H1 (cell line): ENCODE measurements around the gene SLC13A2. TPM values are rescaled to one million over a fixed set of nuclear protein-coding genes. Genes with fewer than 3 reads are reported as not detected.

ENCODE experiments used
- CTCF ChIA-PET: fragments of 300-600 bp; sonication (Branson Sonifier 250); formaldehyde crosslinking; loops from one replicate; lab custom pipeline; 2021; ENCODE audit not compliant: partially characterized antibody; lab: Charles Lee
- POLR2A ChIA-PET: fragments of 300-600 bp; sonication (Branson Sonifier 250); formaldehyde crosslinking; loops from one replicate; lab custom pipeline; 2021; ENCODE audit warnings: inconsistent platforms; ENCODE audit not compliant: partially characterized antibody; lab: Charles Lee
- DNase-seq, 2 experiments: peaks; one replicate each; pipeline versions ENCODE4 v3.0.0 to v3.0.0-alpha.2; 2010 to 2022; ENCODE audit warnings: low spot score in 2 of 2, low read depth in 1 of 2, mixed read lengths in 1 of 2
- FAIRE-seq: peaks from 2 replicates; lab custom pipeline; 2011; peaks lifted over from hg19 to GRCh38; lab: Jason Lieb, UNC
- H2AFZ ChIP-seq: 2 replicates; pipeline ENCODE4 v1.8.1; 2012; ENCODE audit warnings: low read length, inconsistent platforms
- H2AK5ac ChIP-seq: 2 replicates; pipeline ENCODE4 v1.6.1; 2013; ENCODE audit warnings: low read depth, low read length
- H2BK120ac ChIP-seq: replicated peaks from 2 replicates; pipeline ENCODE3; 2013; ENCODE audit warnings: low read depth, low read length, inconsistent platforms
- H2BK12ac ChIP-seq: 2 replicates; pipeline ENCODE4 v1.6.1; 2013; ENCODE audit warnings: low read depth, low read length
- H2BK15ac ChIP-seq: 2 replicates; pipeline ENCODE4 v1.6.1; 2013; ENCODE audit warnings: low read length
- H2BK20ac ChIP-seq: 2 replicates; pipeline ENCODE4 v1.6.1; 2013; ENCODE audit warnings: low read length
- H2BK5ac ChIP-seq: 2 replicates; pipeline ENCODE4 v1.6.1; 2013; ENCODE audit warnings: low read depth, low read length
- H3K14ac ChIP-seq: 2 replicates; pipeline ENCODE4 v1.6.1; 2013; ENCODE audit warnings: inconsistent platforms; ENCODE audit not compliant: insufficient read length
- H3K18ac ChIP-seq: 2 replicates; pipeline ENCODE4 v1.6.1; 2013; ENCODE audit warnings: low read length; ENCODE audit errors: extremely low read depth
- H3K23ac ChIP-seq: 2 replicates; pipeline ENCODE4 v1.6.1; 2013; ENCODE audit warnings: inconsistent platforms; ENCODE audit not compliant: insufficient read length
- H3K23me2 ChIP-seq: 2 replicates; pipeline ENCODE4 v1.6.1; 2013; ENCODE audit warnings: low read depth, low read length
- H3K27ac ChIP-seq: 2 replicates; pipeline ENCODE4 v1.6.1; 2011; ENCODE audit warnings: low read depth, low read length, inconsistent platforms
- H3K27me3 ChIP-seq, 4 experiments: replicated peaks in 1 of 4; 1 replicate in 1 of 4; 2 replicates in 3 of 4; pipeline versions ENCODE4 v1.6.1 to v1.8.1; 2011 to 2013; ENCODE audit warnings: low read length in 3 of 4, mild to moderate bottlenecking in 3 of 4, inconsistent platforms in 2 of 4, mixed read lengths in 2 of 4, moderate library complexity in 1 of 4; ENCODE audit not compliant: control insufficient read depth in 3 of 4, insufficient read depth in 3 of 4; ENCODE audit errors: extremely low read depth in 1 of 4
- H3K36me3 ChIP-seq, 4 experiments: 2 replicates each; pipeline versions ENCODE4 v1.6.1 to v1.8.1; 2011 to 2013; ENCODE audit warnings: mild to moderate bottlenecking in 4 of 4, low read length in 3 of 4, moderate library complexity in 2 of 4, control low read depth in 1 of 4, inconsistent platforms in 1 of 4; ENCODE audit not compliant: insufficient read depth in 4 of 4, control insufficient read depth in 2 of 4
- H3K4ac ChIP-seq: replicated peaks from 2 replicates; pipeline ENCODE3; 2013; ENCODE audit warnings: low read length, low read depth, mixed read lengths, inconsistent platforms; ENCODE audit not compliant: insufficient read length
- H3K4me1 ChIP-seq, 4 experiments: replicated peaks in 1 of 4; 1 replicate in 1 of 4; 2 replicates in 3 of 4; pipeline versions ENCODE4 v1.6.1 to v1.8.1; 2011 to 2013; ENCODE audit warnings: low read length in 3 of 4, inconsistent platforms in 2 of 4, mixed read lengths in 1 of 4; ENCODE audit not compliant: insufficient read depth in 4 of 4, control insufficient read depth in 3 of 4
- H3K4me2 ChIP-seq, 2 experiments: 2 replicates each; pipeline versions ENCODE4 v1.6.1 to v1.8.1; 2011 to 2013; ENCODE audit warnings: low read depth in 2 of 2, low read length in 2 of 2, control low read depth in 1 of 2, inconsistent platforms in 1 of 2, mild to moderate bottlenecking in 1 of 2; ENCODE audit not compliant: insufficient read depth in 1 of 2
- H3K4me3 ChIP-seq, 4 experiments: fragments of 200-600, 300-600 bp in 1 of 4; sonication (generic), shearing (Covaris generic), sonication (Bioruptor Twin) in 1 of 4; 2 replicates each; pipeline versions ENCODE4 v1.5.1 to v1.8.1; 2011 to 2016; ENCODE audit warnings: low read length in 4 of 4, low read depth in 3 of 4, control low read depth in 2 of 4, inconsistent platforms in 2 of 4, mild to moderate bottlenecking in 2 of 4, mixed read lengths in 1 of 4, moderate library complexity in 1 of 4; ENCODE audit not compliant: insufficient read depth in 2 of 4; ENCODE audit errors: extremely low read depth in 1 of 4
- H3K56ac ChIP-seq: replicated peaks from 2 replicates; pipeline ENCODE3; 2013; ENCODE audit warnings: low read depth, mild to moderate bottlenecking, mixed read lengths, low read length, inconsistent platforms; ENCODE audit not compliant: insufficient read length
- H3K79me1 ChIP-seq: 2 replicates; pipeline ENCODE4 v1.6.1; 2013; ENCODE audit warnings: low read depth, low read length, control low read depth
- H3K79me2 ChIP-seq, 2 experiments: 2 replicates each; pipeline versions ENCODE4 v1.6.1 to v1.8.1; 2012 to 2013; ENCODE audit warnings: low read length in 2 of 2, mild to moderate bottlenecking in 2 of 2, inconsistent platforms in 1 of 2; ENCODE audit not compliant: insufficient read depth in 2 of 2, control insufficient read depth in 1 of 2
- H3K9ac ChIP-seq, 4 experiments: replicated peaks in 1 of 4; 1 replicate in 1 of 4; 2 replicates in 3 of 4; pipeline versions ENCODE4 v1.6.1 to v1.8.1; 2011 to 2013; ENCODE audit warnings: low read depth in 3 of 4, low read length in 3 of 4, control low read depth in 2 of 4, mild to moderate bottlenecking in 2 of 4, moderate library complexity in 2 of 4, inconsistent platforms in 1 of 4; ENCODE audit errors: extremely low read depth in 1 of 4
- H3K9me3 ChIP-seq, 2 experiments: 2 replicates each; pipeline versions ENCODE4 v1.6.1 to v1.8.1; 2012 to 2013; ENCODE audit warnings: mild to moderate bottlenecking in 2 of 2, moderate library complexity in 2 of 2, control low read depth in 1 of 2, inconsistent platforms in 1 of 2, low read depth in 1 of 2, low read length in 1 of 2, mixed read lengths in 1 of 2; ENCODE audit not compliant: insufficient read depth in 2 of 2
- H4K20me1 ChIP-seq, 2 experiments: replicated peaks in 1 of 2; 2 replicates each; pipeline versions ENCODE3 to v1.8.1; 2011 to 2013; ENCODE audit warnings: inconsistent platforms in 2 of 2, low read length in 2 of 2, mild to moderate bottlenecking in 1 of 2; ENCODE audit not compliant: insufficient read depth in 2 of 2, control insufficient read depth in 1 of 2
- H4K5ac ChIP-seq: 2 replicates; pipeline ENCODE4 v1.6.1; 2013; ENCODE audit warnings: low read length, low read depth, mixed read lengths, inconsistent platforms; ENCODE audit not compliant: insufficient read length
- H4K8ac ChIP-seq: 2 replicates; pipeline ENCODE4 v1.8.0; 2013; ENCODE audit warnings: mild to moderate bottlenecking, moderate library complexity, low read length, inconsistent platforms; ENCODE audit not compliant: insufficient read depth; ENCODE audit errors: extremely low read depth
- H4K91ac ChIP-seq: replicated peaks from 2 replicates; pipeline ENCODE3; 2013; ENCODE audit warnings: low read length, mixed read lengths, inconsistent platforms; ENCODE audit not compliant: insufficient read length
- BRCA1 ChIP-seq: IDR thresholded peaks from 2 replicates; pipeline ENCODE4 v1.6.1; 2012; ENCODE audit warnings: low read depth, low read length, improper control_type of control experiment
- CBX5 ChIP-seq: fragments of 300-800, 300-1000 bp; sonication (generic); IDR thresholded peaks from 2 replicates; pipeline ENCODE4 v1.7.1; 2016; ENCODE audit warnings: antibody characterized with exemption, low read length, low read depth
- EZH2 ChIP-seq: fragments of 200-600 bp; sonication (generic); IDR thresholded peaks from 2 replicates; pipeline ENCODE4 v1.7.1; 2012; ENCODE audit warnings: low read depth, mild to moderate bottlenecking, moderate library complexity, low read length, inconsistent platforms; ENCODE audit not compliant: severe bottlenecking
- JUN ChIP-seq: IDR thresholded peaks from 2 replicates; pipeline ENCODE4 v1.6.1; 2011; ENCODE audit warnings: low read depth, mild to moderate bottlenecking, improper control_type of control experiment, low read length
- KDM1A ChIP-seq: fragments of 200-600, 300-600 bp; sonication (generic); IDR thresholded peaks from 2 replicates; pipeline ENCODE4 v1.7.1; 2016; ENCODE audit warnings: mild to moderate bottlenecking, low read length, borderline replicate concordance
- MAFK ChIP-seq: IDR thresholded peaks from 2 replicates; pipeline ENCODE4 v1.6.1; 2012; ENCODE audit warnings: low read depth, mild to moderate bottlenecking, improper control_type of control experiment, low read length
- NRF1 ChIP-seq: IDR thresholded peaks from 2 replicates; pipeline ENCODE4 v1.6.1; 2011; ENCODE audit warnings: mild to moderate bottlenecking, low read depth, low read length, improper control_type of control experiment
- RFX5 ChIP-seq: IDR thresholded peaks from 2 replicates; pipeline ENCODE4 v1.6.1; 2011; ENCODE audit warnings: low read depth, low read length, improper control_type of control experiment, borderline replicate concordance
- RXRA ChIP-seq: IDR thresholded peaks from 2 replicates; pipeline ENCODE4 v1.6.1; 2011; ENCODE audit warnings: low read depth, mild to moderate bottlenecking, low read length, moderate library complexity; ENCODE audit not compliant: insufficient read depth
- SP1 ChIP-seq: IDR thresholded peaks from 2 replicates; pipeline ENCODE4 v1.6.1; 2011; ENCODE audit warnings: low read depth, low read length
- TAF7 ChIP-seq: optimal IDR thresholded peaks from 2 replicates; pipeline ENCODE3; 2011; ENCODE audit warnings: low read depth, mild to moderate bottlenecking, inconsistent platforms, low read length, moderate library complexity, borderline replicate concordance
- TBP ChIP-seq: IDR thresholded peaks from 2 replicates; pipeline ENCODE4 v1.6.1; 2011; ENCODE audit warnings: low read depth, low read length, improper control_type of control experiment
- WGBS, 2 experiments: shearing (Covaris generic) in 1 of 2; methylation state at CpG; one replicate each; pipeline versions ENCODE4 v1.1.6 to v1.1.7; 2013 to 2015; ENCODE audit warnings: low lambda C conversion rate in 2 of 2, mixed read lengths in 2 of 2, inconsistent platforms in 1 of 2, low coverage in 1 of 2, missing lambda C conversion rate in 1 of 2; ENCODE audit not compliant: insufficient replicate concordance in 2 of 2, insufficient coverage in 1 of 2, insufficient read length in 1 of 2; ENCODE audit errors: extremely low coverage in 1 of 2, missing lambda C conversion rate in 1 of 2; 5-methylcytosine and 5-hydroxymethylcytosine counted together
- polyA plus RNA-seq, 7 experiments: library from polyadenylated mRNA; depleted of rRNA in 3 of 7; stranded (reverse) in 5 of 7; unstranded in 2 of 7; fragments of >200 nt in 5 of 7; fragments of 200-250 nt in 2 of 7; gene quantifications; 1 replicate in 5 of 7; 2 replicates in 1 of 7; 4 replicates in 1 of 7; pipeline versions ENCODE4 v1.2.1 to v1.2.3, GENCODE V29; 2011 to 2013; ENCODE audit warnings: missing spikeins in 2 of 7, mixed read lengths in 2 of 7
- total RNA-seq: library from RNA; stranded (reverse); fragmentation: NEBNext Ultra II Directional; extraction: Animal tissue kit (Norgen Biotek cat#: 25700); gene quantifications from 2 replicates; pipeline ENCODE4 v1.2.1, GENCODE V29; 2021
- TF ChIP-seq, protein P1 (sequence below): IDR thresholded peaks from 2 replicates; pipeline ENCODE4 v1.6.1; 2012; ENCODE audit warnings: inconsistent platforms
- TF ChIP-seq, protein P2 (sequence below): IDR thresholded peaks from 2 replicates; pipeline ENCODE4 v1.6.1; 2012; ENCODE audit warnings: inconsistent platforms

Gene SLC13A2
- total and polyA plus RNA-seq, 2 of the 8 experiments (the other 6 are each of a cell fraction or from before 2014, with no cell fraction given), result not detected

DNA sequence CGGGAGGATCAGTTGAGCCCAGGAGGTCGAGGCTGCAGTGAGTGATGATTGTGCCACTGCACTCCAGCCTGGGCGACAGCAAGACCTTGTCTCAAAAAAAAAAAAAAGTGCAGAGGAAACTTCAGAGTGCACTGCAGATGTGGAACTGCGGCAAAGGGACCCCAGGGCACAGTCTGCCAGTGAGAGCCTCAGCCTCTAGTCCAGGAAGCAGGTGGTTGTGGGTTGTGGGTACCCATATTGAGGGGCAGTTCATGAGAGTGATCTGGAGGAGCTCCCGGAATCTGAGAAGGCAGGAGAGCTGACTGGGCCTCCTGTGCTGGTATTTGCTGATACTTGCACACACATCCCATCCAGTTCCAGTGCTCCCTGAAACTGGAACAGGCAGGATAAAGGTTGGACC lies 45.8 kb downstream of the SLC13A2 start:
- Histone ChIP-seq H3K4me2 (no peak overlapping the region), H4K91ac (no peak overlapping the region), H2BK12ac (no peak overlapping the region), H4K8ac (peak overlapping the region; percentile 3; the same call in 1 of the 2 replicates), H2AFZ (no peak overlapping the region), H3K4me1 (peaks cover 0 to 15% (median 4%) of the 10 kb centered on the region in 4 experiments; a peak in 3 of 7 replicates), H3K9ac (no peak overlapping the region), H3K79me1 (no peaks in the 10 kb centered on the region), H3K14ac (no peak overlapping the region), H2BK15ac (no peak overlapping the region), H3K9me3 (no peaks in the 10 kb centered on the region), H3K27me3 (no peaks in the 10 kb centered on the region), H2BK120ac (no peak overlapping the region), H3K4me3 (no peak overlapping the region), H4K5ac (no peak overlapping the region), H3K23ac (no peak overlapping the region), H3K4ac (no peak overlapping the region), H3K36me3 (no peaks in the 10 kb centered on the region), H3K79me2 (no peaks in the 10 kb centered on the region), H3K18ac (no peak overlapping the region), H2BK5ac (no peak overlapping the region), H3K23me2 (no peaks in the 10 kb centered on the region), H2AK5ac (no peak overlapping the region), H2BK20ac (no peak overlapping the region), H3K27ac (no peak overlapping the region), H4K20me1 (no peaks in the 10 kb centered on the region), H3K56ac (no peak overlapping the region)
- POLR2A ChIA-PET, result no interaction called here
- 84% methylated on average over 5 of the region's 5 CpGs; no CpG with 5 or more reads in 1 of the 2 experiments for WGBS, 2 experiments
- CTCF ChIA-PET, result interaction anchor here (1.0 to 5.0 kb wide), 5 partner anchors 17 to 134 kb away, joined by 3 to 35 read pairs (median 19); no protein-coding TSS in a partner anchor
- FAIRE-seq, result no peak
- DNase-seq, result no peak
- TF ChIP-seq JUN (no peak), CBX5 (no peak), SP1 (no peak), NRF1 (no peak), EZH2 (no peak), KDM1A (no peak), RFX5 (no peak), BRCA1 (no peak), RXRA (no peak), MAFK (no peak), TBP (no peak), TAF7 (no peak)
- TF ChIP-seq, protein P1, sequence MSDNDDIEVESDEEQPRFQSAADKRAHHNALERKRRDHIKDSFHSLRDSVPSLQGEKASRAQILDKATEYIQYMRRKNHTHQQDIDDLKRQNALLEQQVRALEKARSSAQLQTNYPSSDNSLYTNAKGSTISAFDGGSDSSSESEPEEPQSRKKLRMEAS, result no peak
- TF ChIP-seq, protein P2, sequence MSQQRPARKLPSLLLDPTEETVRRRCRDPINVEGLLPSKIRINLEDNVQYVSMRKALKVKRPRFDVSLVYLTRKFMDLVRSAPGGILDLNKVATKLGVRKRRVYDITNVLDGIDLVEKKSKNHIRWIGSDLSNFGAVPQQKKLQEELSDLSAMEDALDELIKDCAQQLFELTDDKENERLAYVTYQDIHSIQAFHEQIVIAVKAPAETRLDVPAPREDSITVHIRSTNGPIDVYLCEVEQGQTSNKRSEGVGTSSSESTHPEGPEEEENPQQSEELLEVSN, result no peak
